GM21367 (cell line): Measurements from ENCODE around the gene FOXP2.
A peak's percentile ranks its signal among the peaks of the same experiment; 100 is the strongest.
"Not testable (repeated sequence)": the region's sequence is repeated elsewhere in the genome, so short reads cannot be mapped to it uniquely, and the experiment has no call there.

Experiments used
- ATAC-seq: cut with Tn5 transposase; IDR thresholded peaks from one replicate; pipeline ENCODE4 v1.9.1; 2021; ENCODE audit not compliant: unreplicated experiment

Gene FOXP2

DNA sequence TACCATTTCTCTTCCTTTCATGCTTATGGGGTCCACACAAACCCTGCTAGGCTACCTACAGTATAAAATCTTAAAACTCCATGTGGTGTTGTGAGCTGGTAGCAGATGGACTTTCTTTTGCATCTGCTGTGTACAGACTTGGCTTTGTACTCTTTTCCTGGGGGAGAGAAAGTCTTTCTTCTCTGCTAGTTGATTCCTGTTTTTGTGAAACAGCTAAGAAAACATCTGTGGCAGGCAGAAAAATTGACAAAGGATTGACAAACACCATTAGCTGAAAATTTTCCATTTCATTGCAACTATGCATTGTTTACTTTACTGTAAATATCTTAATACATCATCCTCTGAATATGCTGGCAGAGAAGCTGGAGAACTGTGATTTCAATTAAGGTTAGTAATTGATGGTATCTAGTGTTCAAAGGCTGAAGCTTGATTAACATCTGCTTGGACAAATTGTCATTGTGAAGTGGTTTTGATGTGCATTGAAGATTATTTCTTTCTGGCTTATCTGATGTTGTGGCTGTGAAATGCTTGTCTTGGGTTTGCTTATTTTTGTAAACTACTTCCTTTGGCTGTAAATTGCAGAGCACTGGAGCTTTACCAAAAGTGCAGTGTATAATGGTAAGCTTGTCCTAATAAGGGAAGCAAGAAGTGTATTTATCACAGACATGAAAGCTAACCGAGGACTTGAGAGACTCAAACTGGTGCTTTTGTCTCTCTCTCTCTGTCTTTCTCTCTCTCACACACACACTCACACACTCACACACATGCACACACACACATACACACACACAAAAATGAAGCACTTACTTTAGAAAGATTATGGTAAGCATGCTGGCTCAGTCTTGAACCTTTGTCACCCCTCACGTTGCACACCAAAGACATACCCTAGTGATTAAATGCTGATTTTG is at the start of gene FOXP2:
TSS of gene FOXP2 (plus strand) at position 660 of the 908 bp plus-strand sequence. CDS start 11,697 bp downstream, outside the sequence.
- no peak for ATAC-seq

DNA sequence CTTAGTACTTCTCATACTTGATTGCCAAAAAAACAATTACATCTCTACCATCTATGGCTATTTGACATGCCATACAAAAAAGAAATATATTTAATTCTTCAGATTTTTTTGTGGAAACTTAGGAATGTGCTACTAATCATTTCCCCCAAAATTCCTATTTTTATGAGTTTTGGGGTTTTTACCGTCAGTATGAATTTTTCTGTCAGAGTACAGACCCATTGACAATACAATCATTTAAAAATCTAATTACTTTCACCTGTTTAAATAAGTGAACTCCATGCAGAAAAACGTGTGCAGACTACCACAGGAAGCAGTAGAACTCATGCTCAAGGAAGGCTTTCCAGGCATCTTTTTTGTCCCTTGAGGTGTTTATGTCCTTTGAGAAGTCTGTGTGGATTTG is 48.8 kb upstream of the FOXP2 start:
- ATAC-seq = no peak

DNA sequence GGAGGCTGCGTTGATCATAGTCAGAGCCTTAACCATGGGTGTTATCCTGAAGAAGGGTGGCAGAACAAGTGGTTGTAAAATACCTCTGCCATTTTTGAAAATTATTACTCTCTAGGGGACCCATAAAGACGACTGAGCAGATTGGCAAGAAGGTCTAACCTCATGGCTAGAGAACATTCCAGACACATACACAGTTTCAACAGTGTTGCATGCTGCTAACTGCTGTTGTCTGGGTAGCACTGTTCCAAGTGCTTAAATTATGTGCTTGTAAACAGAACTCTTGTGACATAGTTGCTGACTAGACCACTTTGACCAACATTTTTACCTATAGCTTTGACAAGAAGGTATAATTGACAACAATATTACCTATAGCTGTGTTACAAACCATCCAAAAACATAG is 46.1 kb upstream of the FOXP2 start:
- ATAC-seq = no peak

DNA sequence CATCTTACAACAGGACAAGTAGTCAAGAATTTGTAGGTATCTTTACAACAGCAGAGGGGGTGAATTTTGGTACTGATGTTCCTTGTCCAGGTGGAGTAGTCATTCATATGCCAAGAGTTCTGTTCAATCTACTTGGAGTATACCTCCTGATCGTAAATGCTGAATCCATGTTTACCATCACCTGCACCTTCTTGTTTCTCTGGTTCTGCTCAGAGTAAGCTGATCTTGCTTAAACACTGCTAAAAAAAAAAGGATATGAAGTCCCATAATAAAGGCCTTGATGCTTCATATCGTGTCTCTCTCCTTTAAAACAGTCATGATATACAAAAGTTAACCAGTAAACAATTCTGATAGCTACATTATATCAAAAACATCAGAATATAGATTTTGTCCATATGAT is 45.3 kb upstream of the FOXP2 start:
- no peak for ATAC-seq

DNA sequence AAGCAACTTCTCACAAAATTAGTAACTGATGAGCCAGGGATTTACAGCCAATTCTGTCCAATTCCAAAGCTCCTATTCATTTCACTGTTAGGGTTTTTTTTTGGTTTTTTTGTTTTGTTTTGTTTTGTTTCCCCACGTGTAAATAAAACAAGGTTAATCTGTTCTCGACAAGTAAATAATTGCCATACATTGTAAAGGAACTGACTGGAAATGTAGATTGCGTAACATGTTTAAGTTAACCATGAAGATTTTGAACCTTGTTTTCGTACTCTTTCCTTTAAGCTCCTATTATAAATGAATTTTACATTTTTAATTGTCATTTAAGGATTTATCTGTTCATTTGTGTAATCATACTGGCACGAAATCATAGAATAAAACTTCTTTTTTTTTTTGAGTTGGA is 42.0 kb upstream of the FOXP2 start:
- no peak for ATAC-seq

DNA sequence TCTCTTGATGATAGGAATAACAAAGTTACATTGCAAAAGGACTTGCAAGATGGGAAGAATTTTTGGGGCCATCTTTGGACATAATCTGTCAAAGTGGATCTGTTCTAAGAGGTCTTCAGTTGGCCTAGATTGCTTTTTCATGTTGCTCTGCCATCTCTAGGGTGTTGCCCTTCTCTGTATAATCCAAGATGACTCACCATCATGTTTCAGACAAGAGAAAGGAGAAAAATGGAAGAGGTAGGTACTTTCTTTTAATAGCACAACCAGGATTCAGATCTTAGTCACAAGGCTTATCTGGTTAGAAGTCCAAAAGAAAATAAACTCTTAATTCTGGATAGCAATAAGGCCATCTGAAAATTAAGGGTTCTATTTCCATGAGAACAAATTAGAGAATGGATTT is 38.7 kb upstream of the FOXP2 start:
- ATAC-seq = no peak

DNA sequence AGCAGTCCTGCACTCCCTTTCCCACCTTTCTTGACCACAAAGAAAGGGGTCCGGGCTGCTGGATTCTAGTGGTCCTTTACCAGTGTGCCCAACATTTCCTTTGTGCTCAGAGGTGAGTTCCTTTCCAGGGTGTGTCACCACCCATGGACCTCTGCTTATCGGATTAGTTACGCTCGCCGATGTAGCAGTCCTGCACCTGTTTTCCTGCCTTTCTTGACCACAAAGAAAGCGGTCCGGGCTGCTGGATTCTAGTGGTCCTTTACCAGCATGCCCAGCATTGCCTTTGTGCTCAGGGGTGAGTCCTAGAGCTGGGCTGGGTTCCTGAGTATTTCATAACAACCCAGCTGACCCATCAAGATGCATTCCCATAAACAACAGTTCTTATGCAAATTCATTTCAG is 30.7 kb upstream of the FOXP2 start:
- ATAC-seq = not testable (repeated sequence)

DNA sequence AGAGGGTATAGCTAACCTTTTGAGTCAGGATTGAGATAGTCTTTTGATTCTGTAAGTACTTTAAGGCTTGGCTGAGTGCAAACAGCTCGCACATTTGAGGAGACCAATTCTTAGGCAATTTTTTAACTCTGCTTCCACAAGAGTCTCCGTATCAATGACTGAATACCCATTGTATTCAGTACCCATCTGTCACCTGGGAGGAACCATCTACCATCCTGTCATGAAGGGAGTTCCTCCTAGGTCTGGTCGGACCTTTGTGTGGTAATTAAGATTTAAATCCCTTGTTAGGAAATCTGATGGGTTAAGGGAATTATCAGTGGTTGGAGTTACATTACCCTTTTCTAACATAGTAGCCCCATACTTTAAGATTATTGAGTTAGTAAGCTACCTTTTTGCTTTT is 30.3 kb upstream of the FOXP2 start:
- not testable (repeated sequence) for ATAC-seq

DNA sequence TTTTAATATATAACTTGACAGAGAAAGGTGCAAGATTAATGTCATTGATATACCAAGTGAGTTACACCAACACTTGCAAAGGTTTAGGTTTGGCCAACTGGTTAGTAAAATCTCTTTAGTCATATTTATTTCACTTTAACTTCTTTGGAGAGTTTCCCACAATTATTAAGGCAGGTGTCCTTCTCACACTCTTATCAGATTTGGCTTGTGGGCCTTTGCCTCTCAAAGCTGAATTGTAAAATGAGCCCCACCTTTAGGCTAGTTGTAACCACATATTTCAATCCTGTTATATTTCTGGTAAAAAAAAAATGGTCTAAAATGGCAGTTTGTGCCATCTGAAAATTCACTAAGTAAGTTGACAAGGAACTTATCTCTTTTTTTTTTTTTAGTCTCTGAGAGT is 26.6 kb upstream of the FOXP2 start:
- ATAC-seq = no peak

DNA sequence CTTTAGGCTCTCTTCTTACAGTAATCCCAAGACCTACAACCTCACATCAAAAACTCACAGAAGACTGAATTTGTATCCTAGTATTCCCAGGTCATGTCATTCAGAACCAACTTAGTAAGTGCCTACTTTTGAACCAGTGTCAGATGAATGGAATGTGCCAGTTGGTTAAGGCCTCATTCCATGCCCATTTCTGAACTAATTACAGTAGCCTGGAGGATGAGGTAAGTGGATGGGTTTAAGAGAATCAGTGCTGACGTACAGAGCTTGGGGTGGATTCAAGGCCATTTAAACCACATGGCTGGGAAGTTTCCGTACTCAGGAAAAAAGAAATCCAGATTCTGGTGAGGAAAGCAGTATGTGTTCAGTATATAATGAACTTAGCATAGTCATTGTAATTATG is 21.9 kb upstream of the FOXP2 start:
- no peak for ATAC-seq

DNA sequence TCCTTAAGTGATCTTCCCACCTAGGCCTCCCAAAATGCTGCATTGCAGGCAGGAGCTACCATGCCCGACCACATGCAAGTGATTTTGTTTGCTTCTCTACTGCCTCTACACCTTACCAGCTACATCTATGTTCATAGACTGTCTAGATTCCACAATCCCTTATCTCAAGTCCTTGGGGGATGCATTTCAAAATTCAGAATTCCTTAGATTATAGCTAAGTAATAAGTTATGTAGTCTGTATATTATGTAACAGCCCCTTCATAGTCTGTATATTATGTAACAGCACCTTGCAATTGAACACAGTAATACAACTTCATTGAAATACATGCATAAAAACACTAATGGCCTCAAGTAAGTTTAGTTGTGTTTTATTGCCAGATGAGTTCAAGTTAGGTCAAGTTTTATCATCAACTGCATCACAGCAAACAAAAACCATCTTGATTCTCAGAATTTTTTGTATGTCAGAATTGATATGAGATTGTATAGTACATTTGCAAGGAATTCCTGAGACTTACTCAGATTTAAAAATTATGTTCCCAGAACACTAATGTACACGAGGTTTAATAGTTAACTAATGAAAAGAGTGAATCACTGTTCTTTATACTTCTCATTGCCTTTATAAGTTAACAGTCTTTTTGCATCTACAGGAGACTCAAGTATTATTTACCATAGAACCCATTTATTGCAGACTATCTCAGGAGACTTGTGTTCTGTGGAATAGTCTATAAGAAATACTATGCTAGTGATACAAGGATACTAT is 11.6 kb upstream of the FOXP2 start:
- ATAC-seq = no peak

DNA sequence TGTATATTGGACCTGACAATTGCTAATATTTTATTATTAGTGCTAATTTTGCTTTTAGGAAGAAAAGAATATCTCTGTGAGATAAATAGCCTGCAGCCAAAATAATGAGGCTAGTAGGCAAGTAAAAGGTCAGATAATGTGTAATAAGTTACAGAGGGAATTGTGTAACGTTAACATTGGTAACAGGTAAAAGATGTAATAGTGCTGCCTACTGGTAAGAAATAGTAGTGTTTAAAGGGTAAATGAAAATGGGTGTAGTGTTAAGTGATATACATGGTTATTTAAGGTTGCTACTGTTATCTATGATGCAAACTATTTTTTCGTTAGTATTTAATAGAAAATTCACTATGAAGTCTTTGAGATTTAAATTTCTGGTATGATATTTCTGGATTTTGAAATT is 9.2 kb upstream of the FOXP2 start:
- peak; percentile 80 for ATAC-seq

DNA sequence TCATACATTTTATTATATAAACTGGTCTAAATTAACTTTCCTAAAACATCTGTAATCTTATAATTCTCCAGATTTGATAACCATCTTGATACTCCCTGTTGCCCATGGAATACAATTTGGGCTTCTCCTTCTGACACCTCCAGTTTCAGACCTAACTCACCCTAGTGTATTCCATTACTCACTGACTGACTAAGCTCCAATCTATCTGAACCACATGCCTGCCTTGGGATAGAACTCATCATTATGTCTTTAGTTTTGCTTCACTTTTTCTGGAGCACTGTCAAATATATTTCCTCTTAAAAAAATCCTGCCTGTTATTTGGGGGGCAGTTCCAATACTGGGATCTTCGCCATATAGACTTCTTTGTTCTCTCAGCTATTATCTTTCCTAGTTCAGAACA is 4.9 kb upstream of the FOXP2 start:
- no peak for ATAC-seq

DNA sequence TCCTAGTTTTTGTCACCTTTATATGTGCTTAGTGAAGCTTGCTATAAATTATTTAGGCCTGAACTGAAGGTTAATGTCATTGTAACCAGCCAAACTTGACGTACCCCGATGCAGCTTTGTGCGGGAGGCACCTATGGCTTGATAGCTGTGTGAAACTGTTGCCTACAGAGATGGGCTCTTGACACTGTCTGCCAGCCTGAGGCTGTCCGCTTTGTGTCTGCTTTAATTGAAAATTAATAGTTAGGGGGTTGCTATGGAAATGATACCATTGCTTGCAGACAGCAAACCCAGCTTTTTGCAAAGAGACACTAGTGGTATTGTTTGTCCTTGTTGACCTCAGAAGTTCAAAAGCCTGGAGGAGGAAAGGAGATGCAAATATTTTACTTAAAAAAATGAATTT is 2.1 kb upstream of the FOXP2 start:
- ATAC-seq = no peak

DNA sequence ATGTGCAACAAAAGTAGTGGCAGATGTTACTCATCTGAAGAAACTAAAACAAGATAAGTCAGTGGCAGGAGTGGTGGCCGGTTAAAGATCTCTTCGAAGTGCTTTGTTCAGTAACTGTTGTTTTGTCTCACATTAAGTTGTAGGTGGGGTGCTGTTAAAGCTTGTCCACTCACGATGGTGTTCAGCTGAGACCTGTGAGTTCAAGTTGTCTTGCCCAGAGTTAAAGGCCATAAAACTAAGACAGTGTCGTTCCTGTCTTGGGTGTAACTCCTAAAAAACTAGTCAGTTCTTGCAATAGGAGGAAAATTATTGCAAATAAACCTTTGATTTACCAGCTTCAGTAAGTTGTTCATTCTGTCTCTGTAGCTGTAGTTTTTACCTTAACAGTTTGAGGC is 857 bp upstream of the FOXP2 start:
- no peak for ATAC-seq

DNA sequence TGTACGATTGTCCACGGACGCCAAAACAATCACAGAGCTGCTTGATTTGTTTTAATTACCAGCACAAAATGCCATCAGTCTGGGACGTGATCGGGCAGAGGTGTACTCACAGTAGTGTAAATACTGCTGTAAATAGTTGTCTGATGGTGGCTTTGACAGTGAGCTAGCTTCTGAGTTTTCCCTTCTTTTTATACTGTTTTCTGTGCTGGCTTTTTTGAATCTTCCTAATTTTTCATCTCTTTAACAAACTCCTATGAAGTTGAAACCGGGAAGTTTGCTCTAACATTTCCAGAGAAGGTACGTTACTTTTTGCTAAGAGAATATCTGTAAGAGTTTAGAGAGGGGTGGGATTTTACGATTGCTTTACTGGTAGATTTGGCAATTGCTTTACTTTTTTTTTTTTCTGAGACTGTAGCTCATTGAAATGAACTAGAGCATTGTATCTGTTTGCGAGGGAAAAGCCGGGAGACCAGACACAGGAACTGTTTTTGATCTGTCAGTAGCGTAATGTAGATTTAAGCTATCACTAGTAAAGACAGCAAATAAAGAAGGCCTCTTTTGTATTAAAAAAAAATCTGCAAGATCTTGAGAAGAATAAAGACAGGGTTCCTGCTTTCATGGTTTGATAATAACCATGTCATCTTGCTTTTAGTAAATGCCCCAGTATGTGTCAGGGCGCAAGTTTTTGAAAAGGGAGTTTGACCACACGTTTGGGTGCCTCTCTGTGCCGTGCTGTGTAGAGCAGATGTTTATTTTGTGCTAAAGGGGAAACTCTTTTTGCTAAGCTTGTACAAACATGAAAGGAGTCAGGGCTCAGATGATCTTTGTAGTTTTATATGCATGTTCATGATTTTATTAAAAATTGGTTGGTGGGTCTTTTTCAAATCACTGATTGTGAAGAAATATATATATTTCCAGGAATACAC is 712 bp downstream of the FOXP2 start:
- no peak for ATAC-seq

DNA sequence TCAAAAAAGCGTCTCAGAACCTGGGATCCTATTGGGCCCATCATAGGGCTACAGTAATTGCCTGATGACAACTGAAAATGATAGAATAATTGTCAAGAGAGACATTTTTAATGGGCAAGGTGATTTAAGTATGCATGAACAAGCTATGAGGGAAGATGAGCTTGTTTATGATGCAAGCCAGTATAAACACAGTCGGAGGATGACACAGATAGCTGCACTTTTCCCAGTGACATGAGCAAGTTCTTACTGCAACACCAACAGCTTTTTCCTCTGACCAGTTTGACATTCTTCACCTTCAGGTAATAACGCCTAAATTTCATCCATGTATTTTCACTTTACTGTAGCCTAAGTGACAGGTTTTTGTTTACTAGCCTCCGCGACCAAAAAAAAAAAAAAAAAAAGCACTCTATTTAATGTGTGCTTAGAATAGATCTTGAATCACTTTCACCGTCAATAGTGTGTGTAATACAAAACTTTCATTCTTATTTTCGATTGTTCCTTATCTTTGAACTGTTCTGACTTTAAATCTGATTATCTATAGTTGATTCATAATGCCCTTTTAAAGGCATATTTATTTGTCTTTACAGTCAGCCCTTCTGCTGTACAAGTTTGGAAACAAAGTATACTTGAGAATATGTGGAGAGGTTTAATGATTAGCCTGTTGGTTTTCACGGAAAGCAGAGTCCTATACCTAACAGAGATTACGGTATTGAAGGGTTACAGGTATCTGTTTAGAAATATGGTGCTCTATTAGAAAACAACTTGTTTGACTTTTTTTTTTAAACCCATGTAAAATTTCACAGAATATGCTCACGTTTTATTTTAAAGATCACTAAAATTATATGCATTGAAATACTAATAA is 1.7 kb downstream of the FOXP2 start:
- no peak for ATAC-seq

DNA sequence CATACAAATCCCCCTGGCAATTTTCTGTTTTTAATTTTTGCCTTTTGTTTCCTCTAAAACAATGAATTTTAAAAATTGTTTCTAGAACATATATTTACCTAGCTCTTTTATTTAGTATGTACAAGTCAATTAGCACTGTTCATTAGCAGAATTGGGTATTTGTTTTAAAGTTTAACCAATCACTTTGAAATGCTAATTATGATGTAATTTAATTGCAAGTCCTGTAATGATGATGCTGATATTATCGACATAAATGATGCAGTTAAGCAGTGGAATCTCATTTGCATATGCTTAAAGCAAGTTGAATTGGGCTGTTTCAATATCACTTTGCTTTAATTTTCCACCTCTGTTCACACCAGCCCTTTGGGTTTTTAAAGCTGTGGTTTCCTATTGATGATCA is 2.7 kb downstream of the FOXP2 start:
- no peak for ATAC-seq

DNA sequence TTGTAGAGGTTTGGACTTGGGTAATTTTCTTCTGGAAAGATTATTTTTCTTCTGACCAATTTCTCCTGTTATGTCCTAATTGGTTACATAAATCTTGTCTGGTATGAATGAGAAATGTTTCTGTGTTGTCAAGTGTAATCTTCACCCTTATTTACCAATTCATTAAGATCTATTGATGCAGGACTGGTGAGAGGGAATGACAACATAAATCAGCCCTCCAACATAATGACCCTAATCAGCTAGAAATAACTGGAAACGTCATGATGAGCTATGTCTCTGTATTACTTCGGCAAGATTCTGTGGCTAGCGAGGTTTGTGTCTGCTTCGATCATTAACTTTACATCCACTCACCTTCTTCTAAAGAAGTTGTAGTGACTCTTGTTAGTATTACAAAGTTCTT is 3.5 kb downstream of the FOXP2 start:
- no peak for ATAC-seq
